HEK293T (cell line): ENCODE data around the gene PRDM16.

Experiments
- ARNT ChIP-seq: fragments of 450-650 bp; IDR thresholded peaks from 2 replicates; pipeline ENCODE4 v1.6.1; 2017; ENCODE audit warnings: mild to moderate bottlenecking
- BHLHE40 ChIP-seq: fragments of 450-650 bp; IDR thresholded peaks from 2 replicates; pipeline ENCODE4 v1.6.1; 2016; ENCODE audit warnings: mild to moderate bottlenecking, moderate library complexity, borderline replicate concordance
- ELF4 ChIP-seq: fragments of 450-650 bp; IDR thresholded peaks from 2 replicates; pipeline ENCODE4 v1.6.1; 2017; ENCODE audit warnings: antibody characterized with exemption
- FOXA1 ChIP-seq: fragments of 450-650 bp; IDR thresholded peaks from 2 replicates; pipeline ENCODE4 v1.6.1; 2016; ENCODE audit warnings: mild to moderate bottlenecking
- FOXK2 ChIP-seq: fragments of 450-650 bp; IDR thresholded peaks from 2 replicates; pipeline ENCODE4 v1.6.1; 2016; ENCODE audit warnings: mild to moderate bottlenecking
- FOXM1 ChIP-seq: fragments of 450-650 bp; IDR thresholded peaks from 2 replicates; pipeline ENCODE4 v1.6.1; 2017; ENCODE audit warnings: mild to moderate bottlenecking, borderline replicate concordance
- LEF1 ChIP-seq: fragments of 450-650 bp; IDR thresholded peaks from 2 replicates; pipeline ENCODE4 v1.6.1; 2017; ENCODE audit warnings: mild to moderate bottlenecking, borderline replicate concordance
- NFRKB ChIP-seq: fragments of 450-650 bp; IDR thresholded peaks from 2 replicates; pipeline ENCODE4 v1.6.1; 2016; ENCODE audit warnings: mild to moderate bottlenecking, moderate library complexity
- SP1 ChIP-seq: fragments of 450-650 bp; IDR thresholded peaks from 2 replicates; pipeline ENCODE4 v1.6.1; 2017
- SUZ12 ChIP-seq: fragments of 450-650 bp; IDR thresholded peaks from 2 replicates; pipeline ENCODE4 v1.6.1; 2016; ENCODE audit warnings: mild to moderate bottlenecking
- TARDBP ChIP-seq: fragments of 450-650 bp; IDR thresholded peaks from 2 replicates; pipeline ENCODE4 v1.6.1; 2016
- ZNF384 ChIP-seq: fragments of 450-650 bp; IDR thresholded peaks from 2 replicates; pipeline ENCODE4 v1.6.1; 2016
- TF ChIP-seq, protein P1 (sequence below): fragments of 450-650 bp; IDR thresholded peaks from 2 replicates; pipeline ENCODE4 v1.6.1; 2016

DNA sequence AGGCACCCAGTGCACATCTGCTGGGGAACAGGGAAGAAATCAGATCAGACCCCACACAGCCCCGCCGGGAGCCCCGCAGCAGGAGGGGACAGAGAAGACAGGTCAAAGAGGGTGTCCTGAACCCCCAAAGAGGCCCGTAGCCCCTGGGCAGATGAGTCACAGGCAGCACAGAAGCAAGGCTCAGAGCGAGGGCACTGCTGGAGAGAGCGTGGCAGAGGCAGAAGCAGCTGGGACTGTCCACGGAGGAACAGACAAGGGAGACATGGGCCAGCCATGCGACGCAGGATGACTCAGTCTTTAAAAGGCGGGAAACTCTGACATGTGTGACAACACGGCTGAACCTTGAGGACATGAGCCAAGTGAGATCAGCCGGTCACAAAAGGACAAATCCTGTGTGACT is 14.5 kb upstream of the PRDM16 start:
- TF ChIP-seq ARNT (no peak), ELF4 (no peak), SP1 (no peak), ZNF384 (no peak), LEF1 (no peak), FOXM1 (no peak), BHLHE40 (no peak), TARDBP (no peak), FOXK2 (no peak), SUZ12 (no peak), FOXA1 (no peak), NFRKB (no peak)
- TF ChIP-seq, protein P1, sequence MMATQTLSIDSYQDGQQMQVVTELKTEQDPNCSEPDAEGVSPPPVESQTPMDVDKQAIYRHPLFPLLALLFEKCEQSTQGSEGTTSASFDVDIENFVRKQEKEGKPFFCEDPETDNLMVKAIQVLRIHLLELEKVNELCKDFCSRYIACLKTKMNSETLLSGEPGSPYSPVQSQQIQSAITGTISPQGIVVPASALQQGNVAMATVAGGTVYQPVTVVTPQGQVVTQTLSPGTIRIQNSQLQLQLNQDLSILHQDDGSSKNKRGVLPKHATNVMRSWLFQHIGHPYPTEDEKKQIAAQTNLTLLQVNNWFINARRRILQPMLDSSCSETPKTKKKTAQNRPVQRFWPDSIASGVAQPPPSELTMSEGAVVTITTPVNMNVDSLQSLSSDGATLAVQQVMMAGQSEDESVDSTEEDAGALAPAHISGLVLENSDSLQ: no peak
